Keratinocyte (primary cell): ENCODE data around the gene CMYA5.

Source experiments
- EZH2 ChIP-seq: IDR thresholded peaks from one replicate; pipeline ENCODE4 v1.6.1; 2012; ENCODE audit warnings: inconsistent platforms, mild to moderate bottlenecking, low read length, moderate library complexity
- TF ChIP-seq, protein P1 (sequence below), 3 experiments: IDR thresholded peaks in 1 of 3; conservative IDR thresholded peaks in 1 of 3; optimal IDR thresholded peaks in 1 of 3; 2 replicates in 2 of 3; 3 replicates in 1 of 3; pipeline versions ENCODE3 to v1.5.1; 2011; ENCODE audit warnings: low read length in 3 of 3, mild to moderate bottlenecking in 3 of 3, moderate library complexity in 2 of 3, control low read depth in 1 of 3, inconsistent platforms in 1 of 3; ENCODE audit not compliant: insufficient read depth in 2 of 3; ENCODE audit errors: extremely low read depth in 1 of 3

DNA sequence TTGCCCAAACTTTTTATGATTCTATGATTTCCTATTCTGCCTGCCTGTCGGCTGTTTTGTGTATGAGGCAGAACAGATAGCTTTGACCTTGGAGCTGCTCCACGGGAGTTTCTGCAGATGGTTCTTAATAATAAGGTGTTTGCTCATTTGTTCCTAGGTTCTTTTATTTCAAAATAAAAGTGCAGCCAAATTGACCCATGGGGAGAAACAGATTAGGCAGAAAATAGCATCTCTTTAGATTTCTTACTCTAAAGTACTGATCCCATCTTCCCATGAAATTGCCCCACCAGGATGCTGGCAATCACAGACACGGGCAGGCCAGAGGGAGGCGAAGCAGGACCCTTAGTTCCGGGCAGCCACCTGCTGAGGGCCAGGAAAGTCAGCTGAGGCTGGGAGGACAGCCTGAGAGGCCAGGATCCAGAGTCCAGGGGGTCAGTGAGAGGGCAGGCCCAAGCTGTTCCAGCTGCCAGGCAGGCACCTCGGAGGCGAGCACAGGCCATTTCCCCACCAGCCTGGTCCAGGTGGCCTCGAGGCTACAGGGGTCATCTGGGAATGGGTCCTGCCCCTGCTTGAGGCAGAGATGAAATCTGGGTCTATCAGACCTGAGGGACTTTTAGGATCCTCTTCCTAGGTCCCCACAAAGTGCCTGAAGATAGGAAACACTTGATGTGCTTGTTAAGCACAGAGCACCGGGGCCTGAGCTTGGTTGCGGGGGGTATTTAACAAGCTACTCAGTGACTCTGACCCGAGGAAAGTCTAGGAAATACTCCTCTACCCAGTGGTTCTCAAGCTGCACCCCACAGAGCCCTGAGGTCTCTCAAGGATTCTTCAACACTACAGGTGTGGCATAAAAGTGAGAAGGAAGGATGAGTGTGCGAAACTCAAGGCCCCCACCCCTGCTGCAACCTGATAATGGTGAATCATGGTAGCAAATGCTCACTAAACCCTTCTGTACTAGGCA is 145.4 kb downstream of the CMYA5 start:
- TF ChIP-seq, protein P1, sequence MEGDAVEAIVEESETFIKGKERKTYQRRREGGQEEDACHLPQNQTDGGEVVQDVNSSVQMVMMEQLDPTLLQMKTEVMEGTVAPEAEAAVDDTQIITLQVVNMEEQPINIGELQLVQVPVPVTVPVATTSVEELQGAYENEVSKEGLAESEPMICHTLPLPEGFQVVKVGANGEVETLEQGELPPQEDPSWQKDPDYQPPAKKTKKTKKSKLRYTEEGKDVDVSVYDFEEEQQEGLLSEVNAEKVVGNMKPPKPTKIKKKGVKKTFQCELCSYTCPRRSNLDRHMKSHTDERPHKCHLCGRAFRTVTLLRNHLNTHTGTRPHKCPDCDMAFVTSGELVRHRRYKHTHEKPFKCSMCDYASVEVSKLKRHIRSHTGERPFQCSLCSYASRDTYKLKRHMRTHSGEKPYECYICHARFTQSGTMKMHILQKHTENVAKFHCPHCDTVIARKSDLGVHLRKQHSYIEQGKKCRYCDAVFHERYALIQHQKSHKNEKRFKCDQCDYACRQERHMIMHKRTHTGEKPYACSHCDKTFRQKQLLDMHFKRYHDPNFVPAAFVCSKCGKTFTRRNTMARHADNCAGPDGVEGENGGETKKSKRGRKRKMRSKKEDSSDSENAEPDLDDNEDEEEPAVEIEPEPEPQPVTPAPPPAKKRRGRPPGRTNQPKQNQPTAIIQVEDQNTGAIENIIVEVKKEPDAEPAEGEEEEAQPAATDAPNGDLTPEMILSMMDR (optimal IDR thresholded peaks at IDR 0.05 in 1 of 3, IDR thresholded peaks at IDR 0.05 in 1 of 3, conservative IDR thresholded peaks at IDR 0.05 in 1 of 3; ENCODE audit: extremely low read depth in 1 of 3, insufficient read depth in 2 of 3, low read length in 3 of 3) = no peak
- TF ChIP-seq EZH2 = no peak
